ENCODE measurements around the gene SRSF6.
"Not testable (repeated sequence)": the region's sequence is repeated elsewhere in the genome, so short reads cannot be mapped to it uniquely, and the experiment has no call there.

Gene SRSF6

DNA sequence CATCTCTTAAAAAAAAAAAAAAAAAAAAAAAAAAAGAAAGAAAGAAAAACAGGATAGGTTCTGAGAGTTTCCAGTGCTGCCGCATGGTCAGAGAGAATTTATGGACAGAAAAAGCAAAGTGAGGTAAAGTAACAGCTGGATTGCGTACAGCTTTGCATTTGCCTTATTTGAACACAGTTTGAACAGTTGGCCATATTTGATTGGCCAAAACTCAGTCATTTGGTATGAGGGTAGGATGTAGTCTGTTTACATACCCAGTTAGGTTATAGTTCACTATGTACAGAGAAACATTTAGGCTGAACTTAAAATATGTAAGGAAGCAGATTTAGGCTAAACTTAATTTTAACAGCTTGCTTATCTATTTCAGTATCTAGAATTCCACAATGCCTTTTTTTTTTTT lies 32.3 kb downstream of the SRSF6 start:
- no peak for DNase-seq

DNA sequence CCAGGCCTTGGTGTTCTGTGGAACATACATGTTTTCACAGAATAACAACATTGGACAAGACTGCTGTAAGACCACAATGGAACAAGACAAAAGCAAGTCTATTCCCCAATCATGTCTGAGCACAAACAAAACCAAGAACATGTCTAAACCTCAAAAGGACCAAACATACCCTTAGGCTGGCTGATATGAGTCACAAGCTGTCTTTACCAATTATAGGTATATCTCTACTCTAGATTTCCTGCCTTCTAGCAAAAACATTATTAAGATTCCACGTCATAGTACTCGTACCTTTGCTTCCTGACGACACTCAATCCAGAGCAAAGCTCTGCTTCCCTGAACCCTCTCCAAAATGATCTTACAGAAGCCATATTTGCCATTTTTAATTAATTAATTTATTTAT lies 34.4 kb downstream of the SRSF6 start:
- DNase-seq: no peak

DNA sequence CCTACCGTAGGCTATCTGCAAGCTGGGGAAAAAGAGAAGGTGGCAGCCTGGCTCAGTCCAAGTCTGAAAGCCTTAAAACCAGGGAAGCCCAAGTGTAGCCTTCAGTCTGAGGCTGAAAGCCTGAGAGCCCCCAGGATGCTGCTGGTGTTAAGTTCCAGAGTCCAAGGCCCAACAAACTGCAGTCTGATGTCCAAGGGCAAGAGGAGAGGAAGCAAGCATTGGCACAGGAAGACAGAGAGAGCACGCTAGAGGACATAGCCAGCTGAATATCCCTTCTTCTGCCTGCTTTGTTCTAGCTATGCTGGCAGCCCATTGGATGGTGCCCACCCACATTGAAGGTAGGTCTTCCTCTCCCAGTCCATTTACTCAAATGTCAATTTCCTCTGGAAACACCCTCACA lies 37.7 kb downstream of the SRSF6 start:
- DNase-seq: no peak

DNA sequence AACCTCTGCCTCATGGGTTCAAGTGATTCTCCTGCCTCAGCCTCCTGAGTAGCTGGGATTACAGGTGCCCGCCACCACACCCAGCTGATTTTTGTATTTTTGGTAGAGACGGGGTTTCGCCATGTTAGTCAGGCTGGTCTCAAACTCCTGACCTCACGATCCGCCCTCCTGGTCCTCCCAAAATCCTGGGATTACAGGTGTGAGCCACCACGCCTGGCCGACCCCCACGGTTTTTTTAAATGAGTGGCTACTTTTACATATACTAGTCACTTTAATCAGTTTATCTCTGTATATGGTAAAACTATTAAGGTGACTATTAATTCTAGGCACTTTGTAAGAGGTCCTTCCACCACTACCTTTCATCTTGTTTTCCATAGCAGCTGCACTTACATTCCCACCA lies 44.3 kb downstream of the SRSF6 start:
- DNase-seq: not testable (repeated sequence)

DNA sequence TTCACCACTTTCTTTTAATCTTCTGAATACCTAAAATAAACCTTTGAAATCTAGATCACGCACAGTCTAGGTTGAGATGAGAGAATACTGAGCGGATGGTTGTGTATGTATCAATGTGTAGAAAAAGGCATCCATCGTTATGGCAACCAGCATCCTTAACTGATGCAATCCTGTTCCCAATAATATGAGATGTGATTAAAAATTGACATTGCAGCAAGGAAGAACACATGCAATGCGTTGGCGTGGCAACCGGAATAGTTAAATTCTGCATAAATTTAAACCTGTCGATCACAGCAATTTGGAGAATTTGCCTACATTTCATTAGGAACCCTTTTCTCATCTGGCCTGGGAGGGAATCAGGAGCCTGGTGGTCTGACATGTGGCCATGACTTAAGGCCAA lies 48.5 kb downstream of the SRSF6 start:
- no peak for DNase-seq

DNA sequence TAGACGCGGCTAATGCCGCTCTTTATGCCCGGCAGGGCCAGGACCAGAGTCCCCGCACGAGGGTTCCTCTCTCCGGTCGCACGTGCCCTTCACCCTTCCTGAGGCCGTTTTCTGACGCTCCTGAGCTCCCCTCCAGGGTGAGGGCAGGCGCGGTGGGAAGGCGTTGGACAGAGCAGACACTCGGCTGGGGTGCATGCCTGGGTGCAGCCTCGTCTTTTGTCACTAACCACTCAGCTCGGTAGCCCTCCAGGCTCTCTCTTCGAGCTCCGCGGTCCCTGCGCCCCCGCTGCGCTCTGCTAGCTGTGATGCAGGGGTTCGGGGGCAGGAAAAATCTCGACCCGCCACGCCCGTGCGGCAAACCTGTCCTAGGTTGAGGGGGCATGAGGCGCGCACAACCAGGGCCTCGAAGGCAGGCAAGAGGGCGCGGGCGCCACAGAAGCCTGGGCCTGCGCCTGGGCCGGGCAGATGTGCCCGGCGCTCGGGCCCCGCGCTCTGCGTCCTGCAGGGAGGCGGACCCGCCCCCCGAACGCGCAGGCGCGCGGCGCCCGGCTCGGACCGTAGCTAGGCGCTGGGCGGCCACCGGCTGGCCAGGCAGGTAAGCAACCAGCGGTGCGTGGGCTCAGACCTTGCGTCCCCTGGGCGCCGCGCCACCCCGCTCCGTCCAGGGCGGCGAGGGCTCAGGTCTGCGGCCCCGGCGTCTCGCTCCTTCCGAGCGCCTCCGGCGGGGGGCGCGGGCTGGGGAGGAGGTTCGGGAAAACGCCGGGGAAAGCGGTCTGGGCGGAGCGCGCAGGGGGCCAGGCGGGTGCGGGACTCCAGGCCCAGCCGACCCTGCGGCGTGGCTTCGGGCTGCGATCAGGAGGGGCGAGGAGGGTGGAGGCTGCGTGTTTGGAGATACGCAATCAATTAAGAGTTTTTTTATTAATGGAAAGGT lies 49.7 kb downstream of the SRSF6 start, which contains the start of gene L3MBTL1:
Gene L3MBTL1 (plus strand): TSS at position 548 of the 931 bp plus-strand sequence. CDS start 5,807 bp downstream, outside the sequence.
- no peak for DNase-seq

DNA sequence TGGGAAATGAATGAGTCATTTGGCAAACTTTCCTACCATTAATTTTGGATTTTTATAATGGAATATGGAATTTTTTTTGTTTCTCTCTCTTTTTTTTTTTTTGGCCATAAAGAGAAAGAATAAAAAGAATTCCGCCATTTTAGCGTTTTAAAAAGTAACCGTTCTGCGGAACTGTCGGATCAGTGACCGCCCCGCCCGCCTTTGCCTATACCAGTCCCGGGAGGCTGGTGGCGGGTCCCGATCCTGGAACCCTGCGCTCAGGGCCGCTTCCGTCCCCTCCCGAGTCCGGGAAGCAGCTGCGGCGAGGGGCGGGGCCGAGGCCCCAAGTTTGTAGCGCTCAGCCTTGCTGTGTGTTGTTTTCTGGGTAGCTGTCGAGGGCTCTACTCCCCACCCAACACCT lies 50.4 kb downstream of the SRSF6 start:
- no peak for DNase-seq

DNA sequence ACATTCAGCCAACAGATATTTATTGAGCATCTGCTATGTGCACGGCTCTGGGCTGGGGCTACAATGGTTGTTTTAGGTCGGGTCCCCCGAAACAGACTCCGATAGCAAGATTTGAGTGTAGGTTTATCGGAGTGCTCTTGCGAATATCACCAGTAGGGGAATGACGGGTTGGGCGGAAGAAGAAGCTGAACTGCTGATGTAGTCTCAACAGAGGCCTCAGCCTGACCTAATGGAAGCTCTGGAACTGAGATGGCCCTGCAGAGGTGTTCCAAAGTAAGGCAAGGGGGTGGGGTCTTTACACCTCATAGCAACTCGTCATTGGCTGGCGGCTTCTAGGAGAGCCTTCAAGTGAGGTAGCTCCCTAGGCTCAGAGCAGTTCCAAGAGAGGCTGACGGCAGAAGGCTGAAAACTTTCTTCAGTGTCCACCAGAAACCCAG lies 50.9 kb downstream of the SRSF6 start:
- DNase-seq: no peak

DNA sequence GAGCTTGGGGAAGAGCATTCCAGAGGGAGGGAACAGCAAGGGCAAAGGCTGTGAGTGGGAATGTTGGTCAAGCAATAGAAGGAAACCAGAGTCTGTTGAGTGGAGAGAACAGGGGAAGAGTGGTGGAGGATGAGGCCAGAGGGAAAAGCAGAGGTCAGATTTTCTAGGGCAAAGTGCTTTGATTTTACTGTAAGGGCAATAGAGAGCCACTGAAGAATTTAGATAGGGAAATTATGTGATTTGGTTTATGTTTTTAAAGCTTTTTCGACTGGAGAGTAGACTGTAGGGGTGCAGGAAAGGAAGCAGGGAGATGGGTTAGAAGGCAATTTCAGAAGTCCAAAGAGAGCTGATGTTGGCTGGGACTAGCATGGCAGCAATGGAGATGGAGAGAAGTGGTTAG lies 54.2 kb downstream of the SRSF6 start:
- DNase-seq: no peak

DNA sequence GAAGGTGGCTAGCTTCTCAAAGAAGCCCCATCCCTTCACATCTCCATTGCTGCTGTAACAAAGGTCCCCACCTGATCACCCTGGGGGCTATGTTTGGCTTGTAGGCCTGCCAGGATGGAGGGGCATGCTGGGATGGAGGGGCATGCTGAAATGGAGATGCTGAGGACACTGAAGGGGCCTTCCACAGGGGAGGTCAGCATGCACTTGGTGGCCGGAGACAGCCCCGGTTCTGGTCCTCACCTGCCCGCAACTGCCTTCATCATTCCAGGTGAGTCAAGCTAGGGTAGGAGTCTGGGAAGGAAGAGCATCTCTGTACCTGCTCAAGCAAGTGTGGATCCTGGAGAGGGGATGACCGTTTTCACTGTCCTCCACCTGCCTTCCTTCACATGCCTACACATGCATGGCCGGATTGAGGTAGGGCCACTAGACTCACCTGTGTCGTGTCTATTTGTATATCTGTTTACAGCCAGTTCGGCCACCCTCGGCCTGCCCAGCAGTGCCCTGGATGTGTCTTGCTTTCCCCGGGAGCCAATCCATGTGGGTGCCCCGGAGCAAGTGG lies 55.8 kb downstream of the SRSF6 start:
- no peak for DNase-seq

Data from activated CD4-positive, alpha-beta T cell treated with anti-CD3 and anti-CD28 coated beads for 1 hour (primary cell).